NCI-H2171 (cell line): ENCODE results near the gene UCKL1.
A peak's percentile ranks its signal among the peaks of the same experiment; 100 is the strongest.
"Not testable (repeated sequence)": the region's sequence is repeated elsewhere in the genome, so short reads cannot be mapped to it uniquely, and the experiment has no call there.

Source experiments
- DNase-seq: peaks from one replicate; lab custom pipeline; 2025; lab: John Stamatoyannopoulos, UW

Gene UCKL1

GRCh38 chr20:63972312-63973159, 16.3 kb upstream of the UCKL1 start:
- DNase-seq = no peak

- DNase-seq = not testable (repeated sequence)
Observed at GRCh38 chr20:63971960-63972311, 15.7 kb upstream of the UCKL1 start.

- DNase-seq = no peak
Observed at GRCh38 chr20:63970714-63971431, 14.7 kb upstream of the UCKL1 start.

- DNase-seq = peak; percentile 87
Observed at GRCh38 chr20:63969838-63970713, 13.9 kb upstream of the UCKL1 start, which contains the start of gene ZNF512B. Gene ZNF512B (minus strand): TSS chr20:63969930. CDS start chr20:63967950, 1,980 bp downstream.

- DNase-seq = peak; percentile 69
Observed at GRCh38 chr20:63968928-63969760, 12.9 kb upstream of the UCKL1 start.

GRCh38 chr20:63968136-63968927, 12.1 kb upstream of the UCKL1 start:
- DNase-seq = no peak

- no peak for DNase-seq
Observed at GRCh38 chr20:63967330-63968135, 11.3 kb upstream of the UCKL1 start.

- no peak for DNase-seq
Observed at GRCh38 chr20:63966944-63967322, 10.7 kb upstream of the UCKL1 start.

- no peak for DNase-seq
Observed at GRCh38 chr20:63966172-63966943, 10.1 kb upstream of the UCKL1 start.

- DNase-seq = no peak
Observed at GRCh38 chr20:63964412-63964811, 8.2 kb upstream of the UCKL1 start.

GRCh38 chr20:63963784-63964301, 7.6 kb upstream of the UCKL1 start:
- DNase-seq = no peak

GRCh38 chr20:63963348-63963741, 7.1 kb upstream of the UCKL1 start:
- DNase-seq = no peak

- no peak for DNase-seq
Observed at GRCh38 chr20:63962426-63963347, 6.5 kb upstream of the UCKL1 start.

- DNase-seq = no peak
Observed at GRCh38 chr20:63961664-63962425, 5.6 kb upstream of the UCKL1 start.

- DNase-seq = not testable (repeated sequence)
Observed at GRCh38 chr20:63960654-63961621, 4.7 kb upstream of the UCKL1 start.

GRCh38 chr20:63959699-63960075, 3.5 kb upstream of the UCKL1 start:
- no peak for DNase-seq
